HG03060 (cell line): ENCODE results near the gene PSMC5.
"Not testable (repeated sequence)": the region's sequence is repeated elsewhere in the genome, so short reads cannot be mapped to it uniquely, and the experiment has no call there.

ENCODE experiments used
- ATAC-seq: cut with Tn5 transposase; IDR thresholded peaks from one replicate; pipeline ENCODE4 v1.9.1; 2021; ENCODE audit warnings: low read depth, moderate number of reproducible peaks; ENCODE audit not compliant: unreplicated experiment

PSMC5 gene

DNA sequence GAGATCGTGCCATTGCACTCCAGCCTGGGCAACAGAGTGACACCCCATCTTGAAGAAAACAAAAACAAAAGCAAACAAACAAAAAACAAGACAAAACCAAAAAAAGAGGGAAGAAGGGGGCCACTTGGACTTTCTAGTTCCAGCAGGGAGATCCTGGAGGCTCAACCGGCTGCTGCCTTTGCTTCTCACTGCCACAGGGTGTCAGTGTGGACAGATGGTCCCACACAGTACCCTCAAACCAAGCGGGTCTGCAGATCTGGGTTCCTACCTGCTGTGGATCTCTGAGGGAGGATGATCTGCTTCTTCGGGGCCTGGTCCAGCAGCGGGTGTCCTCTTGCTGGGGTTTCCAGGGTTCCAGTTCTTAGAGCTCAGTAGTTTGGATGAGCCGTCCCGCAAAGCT, 39.4 kb downstream of the PSMC5 start:
- not testable (repeated sequence) for ATAC-seq

- ATAC-seq = not testable (repeated sequence)
Measured at GRCh38 chr17:63869491-63870291, 42.5 kb downstream of the PSMC5 start.

DNA sequence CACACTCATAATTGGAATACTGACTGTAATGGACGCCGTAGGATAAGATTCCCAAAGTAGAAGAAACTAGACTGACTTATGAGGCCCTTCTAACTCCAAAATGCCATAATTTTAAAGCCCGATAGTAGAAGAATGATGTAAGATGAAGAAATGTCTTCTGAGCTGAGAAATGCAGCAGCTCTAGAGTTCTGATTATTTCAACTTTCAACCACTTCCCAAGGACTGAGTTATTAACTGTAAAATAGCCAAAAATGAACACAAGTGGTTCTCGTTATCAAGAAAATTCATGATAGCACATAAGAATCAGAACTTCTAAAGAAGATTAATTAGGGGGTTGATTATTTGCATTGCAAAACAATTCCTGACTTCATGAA, 43.0 kb downstream of the PSMC5 start:
- not testable (repeated sequence) for ATAC-seq

- not testable (repeated sequence) for ATAC-seq
Measured at GRCh38 chr17:63871646-63872365, 44.6 kb downstream of the PSMC5 start.

GRCh38 chr17:63873577-63873976, 46.3 kb downstream of the PSMC5 start, which contains the start of gene CSH2:
TSS of gene CSH2 (minus strand) at chr17:63873677. CDS start at chr17:63873614, 63 bp downstream.
- not testable (repeated sequence) for ATAC-seq

GRCh38 chr17:63874061-63874626, 46.9 kb downstream of the PSMC5 start:
- not testable (repeated sequence) for ATAC-seq

DNA sequence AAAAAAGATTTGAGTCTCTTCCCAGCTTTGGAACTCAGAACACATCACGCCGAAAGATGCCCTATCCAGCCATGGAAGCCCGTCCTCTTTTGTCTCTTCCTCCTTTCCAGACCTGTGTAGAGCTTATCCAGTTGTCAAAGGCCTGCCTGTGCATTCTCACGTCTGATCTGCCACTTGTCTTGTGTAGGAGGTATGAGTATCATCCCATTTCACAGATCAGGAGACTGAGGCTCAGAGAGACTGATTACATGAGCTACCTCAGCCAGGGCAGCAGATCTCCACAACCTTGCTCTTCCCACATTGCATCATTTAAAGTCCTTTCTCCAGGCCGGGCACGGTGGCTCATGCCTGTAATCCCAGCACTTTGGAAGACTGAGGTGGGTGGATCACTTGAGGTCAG, 47.5 kb downstream of the PSMC5 start:
- not testable (repeated sequence) for ATAC-seq

GRCh38 chr17:63878413-63878812, 51.2 kb downstream of the PSMC5 start:
- ATAC-seq = not testable (repeated sequence)

GRCh38 chr17:63880706-63881105, 53.5 kb downstream of the PSMC5 start:
- ATAC-seq = no peak

DNA sequence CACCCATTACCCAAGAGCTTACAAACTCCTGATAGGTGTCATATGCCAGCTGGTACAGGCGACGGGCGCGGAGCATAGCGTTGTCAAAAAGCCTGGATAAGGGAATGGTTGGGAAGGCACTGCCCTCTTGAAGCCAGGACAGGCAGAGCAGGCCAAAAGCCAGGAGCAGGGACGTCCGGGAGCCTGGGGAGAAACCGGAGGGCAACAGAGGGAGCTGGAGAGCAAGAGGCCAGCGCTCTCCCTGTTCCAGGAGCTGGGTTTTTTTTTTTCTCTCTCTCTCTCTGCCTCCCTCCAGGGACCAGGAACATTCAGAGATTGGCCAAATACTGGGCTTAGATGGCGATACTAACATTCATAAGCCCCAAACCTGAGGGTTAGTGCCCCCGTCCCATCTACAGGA, 54.1 kb downstream of the PSMC5 start:
- ATAC-seq = not testable (repeated sequence)
